OCI-LY3 (cell line): ENCODE data around the gene AFAP1L1.

Experiments used
- H2AFZ ChIP-seq: fragments of 200-600, 300-600 bp; shearing (Covaris generic); 2 replicates; pipeline ENCODE4 v1.6.0; 2014; ENCODE audit warnings: antibody characterized with exemption, low read depth, low read length
- H3K27ac ChIP-seq: fragments of 200-600, 300-600 bp; sonication (generic); 2 replicates; pipeline ENCODE4 v1.5.1; 2014; ENCODE audit warnings: mild to moderate bottlenecking, low read length, moderate library complexity, mixed read lengths
- H3K27me3 ChIP-seq: fragments of 200-600, 300-600 bp; sonication (generic); 2 replicates; pipeline ENCODE4 v1.6.1; 2014; ENCODE audit warnings: low read depth, low read length, mixed read lengths
- H3K36me3 ChIP-seq: fragments of 200-600, 300-600 bp; sonication (generic); replicated peaks from 2 replicates; pipeline ENCODE3; 2014; ENCODE audit warnings: low read depth, low read length, mixed read lengths
- H3K4me1 ChIP-seq: fragments of 300-600, 200-600 bp; sonication (generic); 2 replicates; pipeline ENCODE4 v1.6.1; 2014; ENCODE audit warnings: low read length, mixed read lengths
- H3K4me2 ChIP-seq: fragments of 200-600, 300-600 bp; sonication (generic); 2 replicates; pipeline ENCODE4 v1.6.1; 2014; ENCODE audit warnings: low read length, mixed read lengths
- H3K4me3 ChIP-seq: fragments of 300-600, 200-600 bp; sonication (generic); 2 replicates; pipeline ENCODE4 v1.5.1; 2014; ENCODE audit warnings: antibody characterized with exemption, mild to moderate bottlenecking, low read length, moderate library complexity
- H3K79me2 ChIP-seq: fragments of 300-600, 200-600 bp; shearing (Covaris generic); 2 replicates; pipeline ENCODE4 v1.6.1; 2014; ENCODE audit warnings: mild to moderate bottlenecking, low read length, mixed read lengths
- H3K9ac ChIP-seq: fragments of 300-600, 200-600 bp; shearing (Covaris generic); 2 replicates; pipeline ENCODE4 v1.6.0; 2014; ENCODE audit warnings: mild to moderate bottlenecking, low read length, moderate library complexity
- H3K9me3 ChIP-seq: fragments of 200-600, 300-600 bp; shearing (Covaris generic); 2 replicates; pipeline ENCODE4 v1.6.1; 2014; ENCODE audit warnings: low read length, mixed read lengths; ENCODE audit not compliant: insufficient read depth
- H4K20me1 ChIP-seq: fragments of 200-600, 300-600 bp; sonication (generic); 2 replicates; pipeline ENCODE4 v1.6.1; 2016; ENCODE audit warnings: low read length, mixed read lengths; ENCODE audit not compliant: insufficient read depth
- CTCF ChIP-seq: fragments of 200-600, 300-600 bp; sonication (generic); IDR thresholded peaks from 2 replicates; pipeline ENCODE4 v1.5.1; 2014; ENCODE audit warnings: antibody characterized with exemption, low read length, low read depth
- EZH2phosphoT487 ChIP-seq: fragments of 200-600 bp; shearing (Covaris generic); IDR thresholded peaks from 2 replicates; pipeline ENCODE4 v1.6.1; 2018; ENCODE audit warnings: antibody characterized with exemption, mixed run types, low read depth

Gene AFAP1L1

GRCh38 chr5:149314571-149315111 is 43.0 kb downstream of the AFAP1L1 start:
- no peaks in the 10 kb centered on the region for H3K36me3 ChIP-seq
- no peak overlapping the region for H3K27ac ChIP-seq
- no peak overlapping the region for H2AFZ ChIP-seq
- no peak overlapping the region for H3K4me3 ChIP-seq
- H3K4me1 ChIP-seq, result no peaks in the 10 kb centered on the region; the same call in 1 of the 2 replicates
- no peaks in the 10 kb centered on the region for H3K79me2 ChIP-seq
- H3K9me3 ChIP-seq, result no peaks in the 10 kb centered on the region
- no peak overlapping the region for H3K4me2 ChIP-seq
- no peak overlapping the region for H3K9ac ChIP-seq
- no peaks in the 10 kb centered on the region for H4K20me1 ChIP-seq
- no peak for TF ChIP-seq EZH2phosphoT487
- TF ChIP-seq CTCF, result 0 out of 2 replicates have a peak, but pooled peaks have one; percentile 6
- no peaks in the 10 kb centered on the region for H3K27me3 ChIP-seq

GRCh38 chr5:149315753-149316152 is 44.1 kb downstream of the AFAP1L1 start:
- TF ChIP-seq CTCF (no peak), EZH2phosphoT487 (no peak)
- no peaks in the 10 kb centered on the region for H4K20me1 ChIP-seq
- H3K9me3 ChIP-seq, result no peaks in the 10 kb centered on the region

GRCh38 chr5:149317281-149318048 is 45.8 kb downstream of the AFAP1L1 start:
- H3K79me2 ChIP-seq, result no peaks in the 10 kb centered on the region
- no peaks in the 10 kb centered on the region for H3K27me3 ChIP-seq
- no peak overlapping the region for H3K27ac ChIP-seq
- no peaks in the 10 kb centered on the region; the same call in 1 of the 2 replicates for H3K4me1 ChIP-seq
- H2AFZ ChIP-seq, result no peak overlapping the region; the same call in 1 of the 2 replicates
- no peaks in the 10 kb centered on the region for H3K36me3 ChIP-seq
- no peak overlapping the region for H3K4me3 ChIP-seq
- no peak overlapping the region for H3K9ac ChIP-seq
- H3K4me2 ChIP-seq, result no peak overlapping the region
- no peaks in the 10 kb centered on the region for H3K9me3 ChIP-seq
- no peaks in the 10 kb centered on the region for H4K20me1 ChIP-seq
- TF ChIP-seq CTCF (peak; percentile 62), EZH2phosphoT487 (no peak)

More at GRCh38 chr5:149315753-149316152, 44.1 kb downstream of the AFAP1L1 start:
- Histone ChIP-seq H3K4me1 (no peaks in the 10 kb centered on the region; the same call in 1 of the 2 replicates), H3K27me3 (no peaks in the 10 kb centered on the region), H3K4me2 (no peak overlapping the region), H3K9ac (no peak overlapping the region), H2AFZ (no peak overlapping the region), H3K79me2 (no peaks in the 10 kb centered on the region), H3K27ac (no peak overlapping the region), H3K36me3 (no peaks in the 10 kb centered on the region), H3K4me3 (no peak overlapping the region)

- H3K9ac ChIP-seq, result no peak overlapping the region
- no peaks in the 10 kb centered on the region for H3K27me3 ChIP-seq
- H3K36me3 ChIP-seq, result no peaks in the 10 kb centered on the region
- no peak for TF ChIP-seq EZH2phosphoT487
- no peaks in the 10 kb centered on the region for H3K79me2 ChIP-seq
- no peaks in the 10 kb centered on the region for H3K9me3 ChIP-seq
- H3K4me2 ChIP-seq, result no peak overlapping the region
- H4K20me1 ChIP-seq, result no peaks in the 10 kb centered on the region
- no peak overlapping the region for H2AFZ ChIP-seq
- no peaks in the 10 kb centered on the region; the same call in 1 of the 2 replicates for H3K4me1 ChIP-seq
- no peak overlapping the region for H3K27ac ChIP-seq
- H3K4me3 ChIP-seq, result no peak overlapping the region
These were observed 47.5 kb downstream of the AFAP1L1 start for GRCh38 chr5:149319174-149319573.
